Natural killer cell (primary cell): ENCODE measurements around the gene KDM2B. TPM values are rescaled to one million over a fixed set of nuclear protein-coding genes. Genes with fewer than 3 reads are reported as not detected.

Experiments used
- ATAC-seq, 3 donors: fragments of 150-1000 bp in 2 of 3; fragments of 200-7000 bp in 1 of 3; cut with Tn5 transposase; 1 replicate in 1 of 3; 2 replicates in 2 of 3; pipeline ENCODE4 v1.10.0; 2021; ENCODE audit warnings: mild to moderate bottlenecking in 2 of 3, moderate library complexity in 2 of 3
- DNase-seq, 2 donors: peaks; one replicate each; pipeline versions ENCODE4 v3.0.0 to v3.0.0-alpha.2; 2013 to 2021; ENCODE audit warnings: mixed read lengths in 1 of 2
- H3K27ac ChIP-seq: one replicate; pipeline ENCODE4 v1.5.1; 2013; ENCODE audit warnings: mild to moderate bottlenecking, low read length
- H3K27me3 ChIP-seq: one replicate; pipeline ENCODE4 v1.6.1; 2013; ENCODE audit warnings: low read length; ENCODE audit not compliant: control insufficient read depth, insufficient read depth
- H3K36me3 ChIP-seq: one replicate; pipeline ENCODE4 v1.6.1; 2013; ENCODE audit warnings: low read length; ENCODE audit not compliant: control insufficient read depth, insufficient read depth
- H3K4me1 ChIP-seq: one replicate; pipeline ENCODE4 v1.6.1; 2013; ENCODE audit warnings: low read length; ENCODE audit not compliant: control insufficient read depth, insufficient read depth
- H3K4me3 ChIP-seq: one replicate; pipeline ENCODE4 v1.5.1; 2013; ENCODE audit warnings: low read length
- H3K9me3 ChIP-seq: one replicate; pipeline ENCODE4 v1.6.1; 2013; ENCODE audit warnings: low read length; ENCODE audit not compliant: control insufficient read depth, insufficient read depth
- H3K27ac Mint-ChIP-seq, 2 donors: one replicate each; pipeline ENCODE4 v1.8.0; 2022; ENCODE audit warnings: mild to moderate bottlenecking in 2 of 2, mixed read lengths in 2 of 2, moderate library complexity in 1 of 2
- H3K27me3 Mint-ChIP-seq, 2 donors: one replicate each; pipeline ENCODE4 v1.8.0; 2022; ENCODE audit warnings: low read depth in 2 of 2, mixed read lengths in 2 of 2
- H3K36me3 Mint-ChIP-seq: one replicate; pipeline ENCODE4 v1.8.0; 2022; ENCODE audit warnings: mixed read lengths
- H3K4me1 Mint-ChIP-seq, 2 donors: one replicate each; pipeline ENCODE4 v1.8.0; 2022; ENCODE audit warnings: mixed read lengths in 2 of 2
- H3K4me3 Mint-ChIP-seq: one replicate; pipeline ENCODE4 v1.8.0; 2022; ENCODE audit warnings: mild to moderate bottlenecking, moderate library complexity, mixed read lengths
- H3K9me3 Mint-ChIP-seq, 2 donors: one replicate each; pipeline ENCODE4 v1.8.0; 2022; ENCODE audit warnings: mixed read lengths in 2 of 2
- WGBS: methylation state at CpG from one replicate; pipeline ENCODE4 v1.1.7; 2013; ENCODE audit warnings: missing lambda C conversion rate; ENCODE audit not compliant: insufficient coverage; 5-methylcytosine and 5-hydroxymethylcytosine counted together
- intact Hi-C: fragments of 100-400 bp; cut with micrococcal nuclease; formaldehyde crosslinking; loops from one replicate; pipeline ENCODE4 v1.14.2; 2022
- total RNA-seq, 4 donors: library from RNA; stranded (reverse); fragments of 120-200 nt in 1 of 4; gene quantifications; one replicate each; pipeline versions ENCODE4 v1.2.3 to v1.2.4, GENCODE V29; 2013 to 2022
- TF ChIP-seq, protein P1 (sequence below): fragments of 200-600 bp; IDR thresholded peaks from one replicate; pipeline ENCODE4 v1.8.0; 2022; ENCODE audit warnings: antibody characterized with exemption

Gene KDM2B
- total RNA-seq, 3 donors from 2014 or later (not counting 1 experiment from before 2014, with no cell fraction given): 97.3 to 106 (median 98.1) TPM

DNA sequence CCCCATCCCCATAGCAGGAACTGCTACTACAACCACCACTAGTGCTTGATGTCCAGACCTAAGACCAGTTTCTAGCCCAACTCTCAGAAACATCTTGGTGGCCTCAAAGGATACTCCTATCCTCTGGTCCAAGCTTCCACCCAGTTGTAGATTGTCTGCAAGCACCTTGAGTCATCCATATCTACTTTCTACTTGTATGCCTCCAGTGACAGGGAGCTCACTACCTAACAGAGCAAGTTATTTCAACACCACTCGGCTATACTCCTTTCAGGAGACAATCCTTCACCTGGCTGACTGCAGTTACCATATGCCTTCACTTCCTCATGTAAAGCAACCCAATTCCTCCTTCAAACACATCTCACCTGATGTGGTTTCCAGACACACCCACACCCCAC is 49.5 kb downstream of the KDM2B start:
- H3K4me1 Mint-ChIP-seq: peaks cover 30 to 36% of the 10 kb centered on the region in 2 donors
- H3K27me3 Mint-ChIP-seq: no peaks in the 10 kb centered on the region
- Histone ChIP-seq H3K9me3 (no peaks in the 10 kb centered on the region), H3K27me3 (no peaks in the 10 kb centered on the region), H3K27ac (peak overlapping the region; percentile 55), H3K36me3 (peaks cover 20% of the 10 kb centered on the region), H3K4me3 (no peak overlapping the region), H3K4me1 (peaks cover 52% of the 10 kb centered on the region)
- peak overlapping the region; percentile 47 for H3K4me3 Mint-ChIP-seq
- peak overlapping the region; percentile 76 to 89 for H3K27ac Mint-ChIP-seq
- DNase-seq: no peak
- intact Hi-C loops: loop anchor here (5.0 kb wide), 1 partner anchor 96 kb away; the partner anchor contains the start of gene ORAI1
- ATAC-seq: no peak
- 85% methylated on average over 1 of the region's 1 CpG for WGBS
- no peaks in the 10 kb centered on the region for H3K36me3 Mint-ChIP-seq
- TF ChIP-seq, protein P1, sequence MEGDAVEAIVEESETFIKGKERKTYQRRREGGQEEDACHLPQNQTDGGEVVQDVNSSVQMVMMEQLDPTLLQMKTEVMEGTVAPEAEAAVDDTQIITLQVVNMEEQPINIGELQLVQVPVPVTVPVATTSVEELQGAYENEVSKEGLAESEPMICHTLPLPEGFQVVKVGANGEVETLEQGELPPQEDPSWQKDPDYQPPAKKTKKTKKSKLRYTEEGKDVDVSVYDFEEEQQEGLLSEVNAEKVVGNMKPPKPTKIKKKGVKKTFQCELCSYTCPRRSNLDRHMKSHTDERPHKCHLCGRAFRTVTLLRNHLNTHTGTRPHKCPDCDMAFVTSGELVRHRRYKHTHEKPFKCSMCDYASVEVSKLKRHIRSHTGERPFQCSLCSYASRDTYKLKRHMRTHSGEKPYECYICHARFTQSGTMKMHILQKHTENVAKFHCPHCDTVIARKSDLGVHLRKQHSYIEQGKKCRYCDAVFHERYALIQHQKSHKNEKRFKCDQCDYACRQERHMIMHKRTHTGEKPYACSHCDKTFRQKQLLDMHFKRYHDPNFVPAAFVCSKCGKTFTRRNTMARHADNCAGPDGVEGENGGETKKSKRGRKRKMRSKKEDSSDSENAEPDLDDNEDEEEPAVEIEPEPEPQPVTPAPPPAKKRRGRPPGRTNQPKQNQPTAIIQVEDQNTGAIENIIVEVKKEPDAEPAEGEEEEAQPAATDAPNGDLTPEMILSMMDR: no peak
- no peaks in the 10 kb centered on the region for H3K9me3 Mint-ChIP-seq

DNA sequence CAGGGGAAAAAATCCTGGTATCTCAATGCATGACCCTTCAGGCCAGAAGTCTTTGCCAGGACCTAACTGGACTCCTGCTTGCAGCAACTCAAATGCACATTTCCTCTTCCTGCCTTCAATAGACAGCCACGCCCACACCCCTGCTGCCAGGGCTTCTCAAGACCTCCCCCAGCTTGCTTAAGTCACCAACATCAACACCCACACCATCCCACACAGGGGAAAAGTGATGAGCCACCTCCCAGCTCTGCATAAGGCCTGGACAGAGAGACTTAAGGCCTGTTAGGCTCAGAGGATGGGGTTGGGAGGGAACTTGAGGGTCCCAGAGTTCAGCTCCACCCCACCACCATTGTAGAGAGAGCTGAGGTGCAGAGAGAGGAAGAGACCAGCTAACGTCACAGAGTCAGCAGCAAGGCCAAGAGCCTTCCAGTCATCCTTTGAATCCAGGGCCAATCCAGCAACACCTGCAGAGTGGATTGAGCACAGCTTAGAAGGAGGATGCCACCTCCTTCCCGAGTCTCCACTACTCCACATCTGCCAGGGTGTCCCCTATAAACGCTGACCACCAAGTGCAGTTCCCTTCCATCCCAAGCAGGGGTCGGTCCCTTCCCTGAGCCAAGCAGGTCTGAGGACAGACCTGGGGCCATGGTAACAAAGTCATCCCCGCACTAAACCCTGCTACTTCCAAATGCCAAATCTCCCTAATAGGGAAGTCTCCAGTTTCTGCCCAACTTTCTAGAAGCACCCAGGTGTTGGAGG is 50.0 kb downstream of the KDM2B start:
- Mint-ChIP-seq H3K27me3 (no peaks in the 10 kb centered on the region), H3K4me3 (peak overlapping the region; percentile 47), H3K9me3 (no peaks in the 10 kb centered on the region), H3K4me1 (peaks cover 29 to 31% of the 10 kb centered on the region in 2 donors), H3K36me3 (no peaks in the 10 kb centered on the region), H3K27ac (peak overlapping the region; percentile 76 to 89)
- Histone ChIP-seq H3K9me3 (no peaks in the 10 kb centered on the region), H3K27ac (peak overlapping the region; percentile 55), H3K4me1 (peaks cover 47% of the 10 kb centered on the region), H3K36me3 (peaks cover 22% of the 10 kb centered on the region), H3K27me3 (no peaks in the 10 kb centered on the region), H3K4me3 (no peak overlapping the region)
- intact Hi-C loops: loop anchor here (5.0 kb wide), 1 partner anchor 97 kb away; the partner anchor contains the start of gene ORAI1
- TF ChIP-seq, protein P1: no peak
- ATAC-seq: peak; percentile 89 to 94 (median 90)
- WGBS: 64% methylated on average over 6 of the region's 6 CpGs
- DNase-seq: peak; percentile 72 to 88

DNA sequence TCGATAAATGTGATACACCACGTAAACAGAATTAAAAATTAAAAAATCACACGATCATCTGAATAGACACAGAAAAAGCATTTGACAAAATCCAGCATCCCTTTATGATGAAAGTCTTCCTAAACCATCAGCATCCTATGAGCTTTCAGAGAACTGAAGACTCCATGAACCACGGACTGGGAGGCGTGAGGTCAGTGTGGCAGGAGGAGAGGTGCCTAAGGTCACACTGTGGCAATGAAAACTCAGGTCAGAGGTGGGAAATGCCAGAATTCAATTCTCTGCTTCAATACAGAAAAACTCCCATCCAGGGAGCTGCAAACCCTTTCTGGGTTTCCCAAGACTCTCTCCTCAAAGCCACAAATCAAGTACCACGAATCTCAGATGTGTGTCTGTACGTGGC is 51.6 kb downstream of the KDM2B start:
- Mint-ChIP-seq H3K27ac (peak overlapping the region; percentile 75 to 89), H3K9me3 (no peaks in the 10 kb centered on the region), H3K4me3 (no peak overlapping the region), H3K27me3 (no peaks in the 10 kb centered on the region), H3K4me1 (peaks cover 15 to 16% of the 10 kb centered on the region in 2 donors), H3K36me3 (no peaks in the 10 kb centered on the region)
- 92% methylated on average over 7 of the region's 7 CpGs for WGBS
- Histone ChIP-seq H3K27me3 (no peaks in the 10 kb centered on the region), H3K27ac (no peak overlapping the region), H3K4me1 (peaks cover 33% of the 10 kb centered on the region), H3K36me3 (peaks cover 22% of the 10 kb centered on the region), H3K4me3 (no peak overlapping the region), H3K9me3 (no peaks in the 10 kb centered on the region)
- DNase-seq: no peak
- ATAC-seq: no peak
- intact Hi-C loops: no loop called here
- TF ChIP-seq, protein P1: no peak
